Measurements from ENCODE around the gene TSKS. TPM values are rescaled to one million over a fixed set of nuclear protein-coding genes. Genes with fewer than 3 reads are reported as not detected.

Gene TSKS
- total RNA-seq, 1 donor from 2014 or later = not detected

- H3K4me3 Mint-ChIP-seq = no peak overlapping the region
- H3K36me3 Mint-ChIP-seq (ENCODE audit: low read depth) = peaks cover 3% of the 10 kb centered on the region
- H3K9me3 Mint-ChIP-seq = no peaks in the 10 kb centered on the region
- no peak for TF ChIP-seq CTCF (conservative IDR thresholded peaks at IDR 0.05)
- H3K27me3 Mint-ChIP-seq (ENCODE audit: low read depth) = no peaks in the 10 kb centered on the region
- H3K27ac Mint-ChIP-seq (ENCODE audit: unreplicated experiment) = no peak overlapping the region
- no peaks in the 10 kb centered on the region for H3K4me1 Mint-ChIP-seq
- no peak for DNase-seq (ENCODE audit: low read depth, low spot score)
Observed at GRCh38 chr19:49701271-49701786, 61.8 kb downstream of the TSKS start.

- Mint-ChIP-seq H3K36me3 (ENCODE audit: low read depth) (peaks cover 3% of the 10 kb centered on the region), H3K4me3 (no peak overlapping the region), H3K27ac (ENCODE audit: unreplicated experiment) (no peak overlapping the region), H3K4me1 (no peaks in the 10 kb centered on the region), H3K27me3 (ENCODE audit: low read depth) (no peaks in the 10 kb centered on the region), H3K9me3 (no peaks in the 10 kb centered on the region)
- TF ChIP-seq CTCF (conservative IDR thresholded peaks at IDR 0.05) = no peak
- no peak for DNase-seq (ENCODE audit: low read depth, low spot score)
Observed at GRCh38 chr19:49700563-49700962, 62.5 kb downstream of the TSKS start.

DNA sequence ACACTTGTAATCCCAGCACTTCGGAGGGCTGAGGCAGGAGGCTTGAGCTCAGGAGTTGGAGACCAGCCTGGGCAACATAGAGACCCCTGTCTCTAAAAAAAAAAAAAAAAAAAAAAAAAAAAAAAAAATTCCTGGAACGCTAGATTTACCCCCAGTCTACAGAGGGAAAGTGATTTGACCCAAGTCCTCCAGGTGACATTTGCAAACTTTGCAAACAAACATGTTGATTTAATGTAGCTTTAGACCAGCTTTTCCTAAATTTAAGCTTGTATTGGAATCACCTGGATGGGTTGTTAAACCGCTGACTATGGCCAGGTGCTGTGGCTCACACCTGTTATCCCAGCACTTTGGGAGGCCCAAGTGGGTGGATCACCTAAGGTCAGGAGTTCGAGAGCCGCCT is 63.7 kb downstream of the TSKS start:
- H3K27ac Mint-ChIP-seq (ENCODE audit: unreplicated experiment) = no peak overlapping the region
- no peaks in the 10 kb centered on the region for H3K9me3 Mint-ChIP-seq
- peaks cover 3% of the 10 kb centered on the region for H3K36me3 Mint-ChIP-seq (ENCODE audit: low read depth)
- H3K27me3 Mint-ChIP-seq (ENCODE audit: low read depth) = no peaks in the 10 kb centered on the region
- DNase-seq (ENCODE audit: low read depth, low spot score) = no peak
- no peak overlapping the region for H3K4me3 Mint-ChIP-seq
- no peaks in the 10 kb centered on the region for H3K4me1 Mint-ChIP-seq
- TF ChIP-seq CTCF (conservative IDR thresholded peaks at IDR 0.05) = no peak

- H3K27ac Mint-ChIP-seq (ENCODE audit: unreplicated experiment) = no peak overlapping the region
- H3K36me3 Mint-ChIP-seq (ENCODE audit: low read depth) = peaks cover 3% of the 10 kb centered on the region
- H3K4me3 Mint-ChIP-seq = peak overlapping the region; percentile 27
- peaks cover 8% of the 10 kb centered on the region for H3K4me1 Mint-ChIP-seq
- no peak for DNase-seq (ENCODE audit: low read depth, low spot score)
- no peaks in the 10 kb centered on the region for H3K9me3 Mint-ChIP-seq
- peaks cover 3% of the 10 kb centered on the region for H3K27me3 Mint-ChIP-seq (ENCODE audit: low read depth)
- TF ChIP-seq CTCF (conservative IDR thresholded peaks at IDR 0.05) = no peak
Observed at GRCh38 chr19:49696865-49697264, 66.2 kb downstream of the TSKS start.

GRCh38 chr19:49696115-49696514 is 67.0 kb downstream of the TSKS start:
- TF ChIP-seq CTCF (conservative IDR thresholded peaks at IDR 0.05) = no peak
- Mint-ChIP-seq H3K36me3 (ENCODE audit: low read depth) (peaks cover 3% of the 10 kb centered on the region), H3K4me1 (peaks cover 14% of the 10 kb centered on the region)

DNA sequence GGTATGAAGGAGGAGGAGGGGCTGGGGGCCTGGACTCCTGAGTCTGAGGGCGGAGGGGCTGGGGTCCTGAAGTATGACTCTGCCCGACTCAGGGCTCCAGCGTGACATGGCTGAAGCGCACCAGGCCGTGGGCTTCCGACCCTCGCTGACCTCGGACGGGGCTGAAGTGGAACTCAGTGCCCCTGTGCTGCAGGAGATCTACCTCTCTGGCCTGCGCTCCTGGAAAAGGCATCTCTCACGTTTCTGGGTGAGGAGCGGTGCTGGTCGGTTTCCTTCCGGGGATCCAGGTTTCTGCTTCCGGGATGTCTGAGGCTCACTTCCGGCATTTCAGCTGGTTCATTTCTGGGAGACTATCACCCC is 71.0 kb downstream of the TSKS start:
- Mint-ChIP-seq H3K4me3 (peak overlapping the region; percentile 90), H3K27ac (ENCODE audit: unreplicated experiment) (no peak overlapping the region), H3K9me3 (no peaks in the 10 kb centered on the region), H3K27me3 (ENCODE audit: low read depth) (peaks cover 16% of the 10 kb centered on the region), H3K4me1 (peaks cover 36% of the 10 kb centered on the region), H3K36me3 (ENCODE audit: low read depth) (peaks cover 9% of the 10 kb centered on the region)
- no peak for DNase-seq (ENCODE audit: low read depth, low spot score)
- TF ChIP-seq CTCF (conservative IDR thresholded peaks at IDR 0.05) = no peak

More at GRCh38 chr19:49696115-49696514, 67.0 kb downstream of the TSKS start:
- H3K27me3 Mint-ChIP-seq (ENCODE audit: low read depth) = peaks cover 5% of the 10 kb centered on the region
- no peak overlapping the region for H3K4me3 Mint-ChIP-seq
- no peak for DNase-seq (ENCODE audit: low read depth, low spot score)
- no peak overlapping the region for H3K27ac Mint-ChIP-seq (ENCODE audit: unreplicated experiment)
- no peaks in the 10 kb centered on the region for H3K9me3 Mint-ChIP-seq
